Activated T-helper 1 cell treated with anti-CD3 and anti-CD28 coated beads, Interleukin-12 subunit alpha, Interleukin-12 subunit beta, Interleukin-2, Interleukin-4 antibody, amounts not matched to agents 30 ng/mL and 10 ng/mL and 1 ng/mL, durations not matched to agents 14 hours and 24 hours and 36 hours (primary cell): ENCODE measurements around the gene RBM12. TPM values are rescaled to one million over a fixed set of nuclear protein-coding genes. Genes with fewer than 3 reads are reported as not detected.

Experiments used
- DNase-seq: peaks from one replicate; pipeline ENCODE4 v3.0.0; 2021; ENCODE audit warnings: low spot score
- H3K27ac Mint-ChIP-seq: one replicate; pipeline ENCODE4 v1.8.0; 2021; ENCODE audit warnings: mild to moderate bottlenecking, mixed read lengths
- H3K27me3 Mint-ChIP-seq: one replicate; pipeline ENCODE4 v1.8.0; 2022; ENCODE audit warnings: mild to moderate bottlenecking, moderate library complexity, mixed read lengths; ENCODE audit not compliant: insufficient read depth
- H3K36me3 Mint-ChIP-seq: one replicate; pipeline ENCODE4 v1.8.0; 2021; ENCODE audit warnings: low read depth, mixed read lengths
- H3K4me1 Mint-ChIP-seq: one replicate; pipeline ENCODE4 v1.8.0; 2021; ENCODE audit warnings: low read depth, mixed read lengths
- H3K4me3 Mint-ChIP-seq: one replicate; pipeline ENCODE4 v1.8.0; 2021; ENCODE audit warnings: mild to moderate bottlenecking, moderate library complexity, mixed read lengths
- H3K9me3 Mint-ChIP-seq: one replicate; pipeline ENCODE4 v1.8.0; 2021; ENCODE audit warnings: mixed read lengths
- intact Hi-C: fragments of 100-400 bp; cut with micrococcal nuclease; formaldehyde crosslinking; loops from one replicate; pipeline ENCODE4 v1.15.1; 2024
- total RNA-seq: library from RNA; stranded (reverse); gene quantifications from 2 replicates; pipeline ENCODE4 v1.2.3, GENCODE V29; 2022

Gene RBM12
- total RNA-seq, 1 donor from 2014 or later = 151 TPM

- no peaks in the 10 kb centered on the region for H3K4me1 Mint-ChIP-seq
- DNase-seq = no peak
- no peak overlapping the region for H3K27ac Mint-ChIP-seq
- no peaks in the 10 kb centered on the region for H3K36me3 Mint-ChIP-seq
- H3K4me3 Mint-ChIP-seq = no peak overlapping the region
- intact Hi-C loops = no loop called here
- peaks cover 11% of the 10 kb centered on the region for H3K27me3 Mint-ChIP-seq
- H3K9me3 Mint-ChIP-seq = no peaks in the 10 kb centered on the region
Measured at GRCh38 chr20:35606127-35606526, 58.6 kb downstream of the RBM12 start.

- no peak overlapping the region for H3K4me3 Mint-ChIP-seq
- no peaks in the 10 kb centered on the region for H3K36me3 Mint-ChIP-seq
- DNase-seq = no peak
- H3K9me3 Mint-ChIP-seq = no peaks in the 10 kb centered on the region
- H3K27ac Mint-ChIP-seq = no peak overlapping the region
- no peaks in the 10 kb centered on the region for H3K4me1 Mint-ChIP-seq
- intact Hi-C loops = loop anchor here (5.0 kb wide), 3 partner anchors 58 to 142 kb away; partner anchors contain the start of genes CPNE1, ERGIC3 and RBM12
- peaks cover 26% of the 10 kb centered on the region for H3K27me3 Mint-ChIP-seq
Measured at GRCh38 chr20:35604449-35604747, 60.3 kb downstream of the RBM12 start.

DNA sequence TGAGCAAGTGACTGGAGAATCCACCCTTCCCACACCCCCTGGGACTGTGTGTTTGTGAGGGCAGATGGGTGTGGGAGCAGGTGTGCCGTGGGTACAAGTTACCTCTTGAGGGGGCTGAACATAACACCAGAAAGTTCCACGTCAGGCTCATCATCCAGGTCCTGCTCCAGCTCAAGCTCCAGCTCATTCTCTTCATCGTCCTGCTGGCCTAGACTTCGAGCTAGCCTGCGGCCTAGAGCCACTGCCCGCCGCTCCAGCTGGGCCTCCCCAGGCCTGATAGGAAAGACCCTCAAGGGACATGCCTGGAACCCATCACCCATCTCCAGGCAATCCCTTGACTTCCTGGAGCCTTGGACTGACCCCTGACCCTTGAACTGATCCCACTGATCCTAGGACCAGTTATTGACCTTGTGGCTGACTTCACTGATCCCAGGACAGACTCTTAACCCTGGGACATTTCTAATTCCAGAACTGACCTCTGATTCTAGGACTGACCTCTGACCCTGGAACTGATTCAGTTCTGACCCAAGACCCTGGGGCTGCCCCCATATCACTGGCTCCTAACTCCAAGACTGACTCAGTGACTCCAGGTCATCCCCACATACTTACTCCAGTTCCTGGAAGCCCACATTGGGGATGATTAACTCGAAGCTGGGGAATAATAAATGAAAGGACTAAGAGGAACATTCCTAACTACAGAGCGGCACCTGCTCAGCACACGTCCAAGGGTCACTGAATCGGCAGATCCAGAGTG is 60.8 kb downstream of the RBM12 start:
- Mint-ChIP-seq H3K27ac (no peak overlapping the region), H3K4me3 (no peak overlapping the region), H3K36me3 (no peaks in the 10 kb centered on the region), H3K4me1 (no peaks in the 10 kb centered on the region), H3K27me3 (peaks cover 30% of the 10 kb centered on the region), H3K9me3 (no peaks in the 10 kb centered on the region)
- no peak for DNase-seq
- intact Hi-C loops = loop anchor here (5.0 kb wide), 3 partner anchors 58 to 142 kb away; partner anchors contain the start of genes CPNE1, ERGIC3 and RBM12

DNA sequence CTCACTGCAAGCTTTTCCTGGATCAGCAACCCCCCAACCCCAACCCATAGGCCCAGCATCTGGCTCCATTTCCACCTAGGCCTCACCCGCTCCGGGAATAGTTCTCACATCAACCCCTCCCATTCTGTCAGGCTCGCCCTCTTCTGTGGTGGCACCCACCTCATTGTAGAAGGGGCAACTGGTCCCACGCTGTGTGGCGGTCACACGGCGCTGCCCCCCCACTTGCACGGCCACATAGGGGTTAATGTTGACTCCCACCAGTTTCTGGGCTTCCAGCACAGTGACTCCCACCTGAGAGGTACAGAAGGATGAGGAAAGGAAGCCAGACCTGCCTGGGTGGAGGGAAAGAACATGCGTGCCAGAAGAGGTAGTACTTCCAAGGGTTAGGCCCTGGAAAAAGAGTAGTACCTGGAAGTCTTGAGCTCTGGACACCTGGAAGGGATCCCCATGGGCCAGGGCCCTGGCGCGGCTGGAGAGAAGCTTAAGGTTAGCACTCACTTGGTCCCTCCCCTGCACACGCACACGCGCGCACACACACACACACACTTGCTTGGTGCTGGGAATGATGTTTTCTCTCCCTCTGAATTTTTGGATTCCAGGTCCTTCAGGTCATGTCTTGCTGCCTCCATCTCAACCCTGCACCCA is 61.7 kb downstream of the RBM12 start:
- Mint-ChIP-seq H3K36me3 (no peaks in the 10 kb centered on the region), H3K27ac (no peak overlapping the region), H3K4me3 (no peak overlapping the region), H3K9me3 (no peaks in the 10 kb centered on the region), H3K27me3 (peaks cover 30% of the 10 kb centered on the region), H3K4me1 (no peaks in the 10 kb centered on the region)
- intact Hi-C loops = loop anchor here (5.0 kb wide), 3 partner anchors 59 to 141 kb away; partner anchors contain the start of genes CPNE1, ERGIC3 and RBM12
- no peak for DNase-seq

DNA sequence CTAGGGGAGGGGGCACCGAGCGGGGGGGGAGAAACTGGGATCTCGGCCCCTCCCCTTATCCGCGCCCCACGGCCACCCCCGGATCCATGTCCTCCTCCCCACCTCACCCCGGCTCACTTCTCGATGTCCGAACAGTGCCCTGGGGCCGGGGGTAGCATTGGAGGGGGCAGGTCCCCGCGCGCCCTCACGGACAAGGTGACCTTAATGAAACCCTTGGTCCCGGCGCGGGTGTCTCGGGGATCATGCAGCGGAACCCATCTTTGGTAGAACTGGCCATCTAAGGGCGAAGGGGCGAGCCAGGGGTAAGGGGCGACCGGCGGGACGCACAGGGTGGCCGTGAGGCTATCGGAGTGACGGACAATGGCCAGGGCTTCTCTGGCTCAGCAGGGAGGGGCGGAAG is 62.7 kb downstream of the RBM12 start:
- H3K4me3 Mint-ChIP-seq = no peak overlapping the region
- H3K27me3 Mint-ChIP-seq = peaks cover 32% of the 10 kb centered on the region
- H3K27ac Mint-ChIP-seq = no peak overlapping the region
- H3K4me1 Mint-ChIP-seq = no peaks in the 10 kb centered on the region
- intact Hi-C loops = loop anchor here (1.0 to 5.0 kb wide), 6 partner anchors 14 to 282 kb away; partner anchors contain the start of genes CPNE1, ERGIC3 and RBM12
- no peaks in the 10 kb centered on the region for H3K9me3 Mint-ChIP-seq
- H3K36me3 Mint-ChIP-seq = no peaks in the 10 kb centered on the region
- no peak for DNase-seq

- DNase-seq = peak; percentile 70
- intact Hi-C loops = loop anchor here (1.0 to 5.0 kb wide), 6 partner anchors 15 to 283 kb away; partner anchors contain the start of genes CPNE1, ERGIC3 and RBM12
- no peaks in the 10 kb centered on the region for H3K4me1 Mint-ChIP-seq
- H3K27ac Mint-ChIP-seq = peak overlapping the region; percentile 31
- peak overlapping the region; percentile 72 for H3K4me3 Mint-ChIP-seq
- no peaks in the 10 kb centered on the region for H3K9me3 Mint-ChIP-seq
- H3K27me3 Mint-ChIP-seq = peaks cover 32% of the 10 kb centered on the region
- H3K36me3 Mint-ChIP-seq = no peaks in the 10 kb centered on the region
Measured at GRCh38 chr20:35600993-35601973, 63.4 kb downstream of the RBM12 start.

- DNase-seq = no peak
- Mint-ChIP-seq H3K36me3 (no peaks in the 10 kb centered on the region), H3K4me1 (no peaks in the 10 kb centered on the region), H3K4me3 (peak overlapping the region; percentile 72), H3K9me3 (no peaks in the 10 kb centered on the region), H3K27ac (no peak overlapping the region), H3K27me3 (peaks cover 37% of the 10 kb centered on the region)
- intact Hi-C loops = loop anchor here (5.0 kb wide), 3 partner anchors 58 to 138 kb away; partner anchors contain the start of genes CPNE1, ERGIC3 and RBM12
Measured at GRCh38 chr20:35600176-35600992, 64.3 kb downstream of the RBM12 start.

GRCh38 chr20:35599776-35600120 is 65.0 kb downstream of the RBM12 start:
- Mint-ChIP-seq H3K4me3 (no peak overlapping the region), H3K27ac (no peak overlapping the region), H3K27me3 (peaks cover 40% of the 10 kb centered on the region), H3K9me3 (no peaks in the 10 kb centered on the region), H3K36me3 (no peaks in the 10 kb centered on the region), H3K4me1 (no peaks in the 10 kb centered on the region)
- intact Hi-C loops = loop anchor here (5.0 kb wide), 3 partner anchors 57 to 137 kb away; partner anchors contain the start of genes CPNE1, ERGIC3 and RBM12
- DNase-seq = no peak

Other genes with a start within 250 kb of the RBM12 start
- gene GDF5, start 226.7 kb downstream of the RBM12 start, total RNA-seq = not detected in 2 replicates
- gene CEP250, start 209.3 kb downstream of the RBM12 start, total RNA-seq = 44.4 and 45.6 TPM in 2 replicates
- not detected in 2 replicates for gene C20orf173, start 135.2 kb downstream of the RBM12 start, total RNA-seq
- 132 and 137 TPM in 2 replicates for gene ERGIC3, start 122.8 kb downstream of the RBM12 start, total RNA-seq
- gene SPAG4, start 49.1 kb downstream of the RBM12 start, total RNA-seq = 3.6 and 5.1 TPM in 2 replicates
- 304 and 308 TPM in 2 replicates for gene CPNE1, start within 50 bp of the RBM12 start, total RNA-seq
- gene NFS1, start 34.5 kb upstream of the RBM12 start, total RNA-seq = 35.7 and 36.2 TPM in 2 replicates
- gene ROMO1, start 34.5 kb upstream of the RBM12 start, total RNA-seq = 80.3 and 95.6 TPM in 2 replicates
- gene RBM39, start 77.4 kb upstream of the RBM12 start, total RNA-seq = 349 and 357 TPM in 2 replicates
- gene PHF20, start 107.1 kb upstream of the RBM12 start, total RNA-seq = 50.5 and 61.9 TPM in 2 replicates